Right ventricle myocardium inferior (tissue), 1 donor: Measurements from ENCODE around the gene KANTR. TPM values are rescaled to one million over a fixed set of nuclear protein-coding genes. Genes with fewer than 3 reads are reported as not detected.
"Not testable (repeated sequence)": the region's sequence is repeated elsewhere in the genome, so short reads cannot be mapped to it uniquely, and the experiment has no call there.

Experiments used
- ATAC-seq: fragments of 200-7000 bp; cut with Tn5 transposase; one replicate; pipeline ENCODE4 v1.9.1; 2020; ENCODE audit warnings: mild to moderate bottlenecking, moderate library complexity
- DNase-seq: peaks from one replicate; pipeline ENCODE4 v3.0.0; 2021; ENCODE audit errors: missing footprints
- intact Hi-C: fragments of 100-400 bp; cut with DNase I; formaldehyde crosslinking; loops from one replicate; pipeline ENCODE4 v1.11.0; 2022
- total RNA-seq: library from RNA; stranded (reverse); fragmentation: NEBNext Ultra II Directional; extraction: Animal tissue kit (Norgen Biotek cat#: 25700); gene quantifications from one replicate; pipeline ENCODE4 v1.2.1, GENCODE V29; 2021
- donor health status: DM: no; HTN: yes; CAD: no; lungs with severe emphysema.

The KANTR gene
- total RNA-seq, 1 donor from 2014 or later = 3.4 TPM

DNA sequence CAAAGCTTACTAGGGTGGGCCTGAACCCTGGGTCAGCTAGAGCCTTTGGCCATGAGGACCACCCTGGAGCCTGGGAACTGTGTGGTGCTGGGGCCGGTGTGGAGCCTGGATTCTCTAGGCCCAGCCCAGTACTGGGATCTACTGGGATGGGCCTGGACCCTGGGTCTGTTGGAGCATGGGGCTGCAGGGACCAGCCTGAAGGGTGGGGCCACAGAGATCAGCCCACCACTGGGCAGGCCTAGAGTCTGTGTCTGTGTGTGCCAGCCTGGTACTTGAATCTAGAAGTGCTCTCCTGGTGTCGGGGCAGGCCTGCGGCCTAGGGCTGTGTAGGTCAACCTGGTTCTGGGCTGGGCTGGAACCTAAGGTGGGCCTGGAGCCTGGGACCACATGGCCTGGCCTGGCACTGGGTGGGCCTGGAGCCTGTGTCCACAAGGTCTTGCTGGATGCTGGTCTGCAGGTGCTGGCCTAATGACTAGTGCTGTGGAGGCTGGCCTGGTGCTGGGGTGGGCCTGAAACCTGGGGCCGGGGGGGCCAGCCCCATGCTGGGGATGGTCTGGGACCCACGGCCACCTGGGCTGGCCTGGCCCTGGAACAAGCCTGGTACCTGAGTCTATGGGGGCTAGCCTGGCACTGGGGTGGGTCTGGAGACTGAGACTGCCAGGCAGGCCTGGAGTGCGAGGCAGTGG is 21.1 kb downstream of the KANTR start:
- ATAC-seq = no peak
- DNase-seq = no peak
- intact Hi-C loops = no loop called here

DNA sequence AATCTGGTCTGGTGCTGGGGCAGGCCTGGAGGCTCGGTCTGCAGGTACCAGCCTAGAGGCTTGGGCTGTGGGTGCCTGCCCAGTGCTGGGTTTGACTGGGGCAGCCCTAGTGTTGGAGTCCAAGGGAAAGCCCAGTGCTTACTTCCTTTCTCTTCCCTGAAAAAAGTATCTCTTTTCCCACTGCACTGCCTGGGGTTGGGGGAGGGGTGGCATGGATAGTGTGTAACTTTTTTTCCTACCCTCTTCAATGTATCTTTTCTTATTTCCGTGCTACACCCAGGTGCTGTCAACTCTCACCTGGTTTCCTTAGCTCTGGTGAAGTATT is 21.6 kb downstream of the KANTR start:
- ATAC-seq = no peak
- DNase-seq = no peak
- intact Hi-C loops = no loop called here

DNA sequence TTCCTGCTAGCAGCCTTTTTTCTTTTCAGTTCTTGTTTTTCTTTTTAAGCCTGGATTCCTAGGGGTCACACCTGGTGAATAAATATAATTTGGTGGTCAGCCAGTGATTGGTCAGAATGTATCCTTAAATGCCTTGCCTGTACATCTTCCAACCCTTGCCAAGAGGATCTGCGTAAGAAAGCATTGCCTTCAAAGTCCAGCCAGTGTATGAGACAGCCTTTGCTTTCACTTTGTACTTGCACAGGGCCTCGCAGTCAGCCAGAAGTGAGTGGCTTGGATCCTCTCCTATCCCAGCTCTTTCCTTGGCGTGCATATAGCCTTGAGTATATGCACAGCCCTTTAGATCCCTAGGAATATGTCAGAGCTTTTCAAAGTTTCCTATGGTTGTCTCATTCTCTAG is 22.2 kb downstream of the KANTR start:
- intact Hi-C loops = no loop called here
- DNase-seq = no peak

DNA sequence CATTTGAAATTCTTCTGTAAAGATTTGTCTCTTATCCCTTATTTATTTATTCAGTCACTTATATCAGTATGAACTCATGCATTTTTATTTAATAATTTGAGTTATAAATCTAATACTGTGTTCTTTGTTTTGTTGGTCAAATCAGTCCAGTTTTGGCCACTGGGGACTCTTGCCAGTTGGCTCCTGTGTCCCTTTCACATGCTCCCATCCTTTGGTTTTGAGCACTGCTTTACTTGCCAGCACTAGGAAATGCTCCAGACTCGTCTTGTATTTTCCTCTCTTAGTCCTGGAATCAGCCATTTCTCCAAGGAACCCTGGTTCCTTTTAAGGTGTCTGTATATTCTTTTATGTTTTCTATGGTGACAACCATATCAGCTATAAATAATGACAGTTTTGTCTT is 28.1 kb downstream of the KANTR start:
- no peak for DNase-seq
- peak; percentile 54 for ATAC-seq
- intact Hi-C loops = no loop called here

More for the DNA sequence above, 22.2 kb downstream of the KANTR start:
- ATAC-seq = peak; percentile 73

DNA sequence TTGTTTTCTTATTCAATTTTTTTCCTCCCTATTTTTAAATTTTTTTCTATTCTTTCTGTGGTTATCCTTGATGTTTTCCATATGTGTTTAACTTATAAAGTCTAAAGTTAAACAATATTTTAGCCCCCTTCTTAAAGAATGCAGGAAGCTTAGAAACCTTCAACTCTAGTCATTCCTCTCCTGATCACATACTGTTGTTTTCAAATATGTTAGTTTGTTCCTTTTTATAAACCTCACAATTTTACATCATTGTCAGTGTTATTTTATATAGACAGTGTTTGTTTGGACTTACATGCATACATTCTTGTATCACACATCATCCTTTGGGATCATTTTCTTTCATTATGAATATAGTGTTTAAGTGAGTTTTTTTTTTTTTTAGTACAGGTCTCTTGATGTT is 31.6 kb downstream of the KANTR start:
- intact Hi-C loops = no loop called here
- no peak for ATAC-seq
- no peak for DNase-seq

DNA sequence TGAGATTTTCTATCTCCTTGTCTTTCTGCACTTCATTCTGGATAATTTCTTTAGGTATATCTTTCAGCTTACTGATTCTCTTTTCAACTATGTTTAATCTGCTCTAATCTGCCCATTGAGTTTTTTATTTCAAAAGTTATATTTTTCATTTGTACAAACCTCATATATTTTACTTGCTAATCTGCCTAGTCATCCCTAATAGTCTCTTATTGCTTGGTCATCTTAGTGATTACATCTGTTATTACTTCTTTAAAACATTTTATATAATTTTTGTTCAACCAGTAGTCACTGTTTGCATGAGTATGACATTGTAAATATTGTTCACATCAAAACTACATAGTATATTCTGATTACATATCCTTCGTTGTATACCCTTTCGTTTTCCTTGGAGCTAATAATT is 32.4 kb downstream of the KANTR start:
- no peak for ATAC-seq
- intact Hi-C loops = no loop called here

DNA sequence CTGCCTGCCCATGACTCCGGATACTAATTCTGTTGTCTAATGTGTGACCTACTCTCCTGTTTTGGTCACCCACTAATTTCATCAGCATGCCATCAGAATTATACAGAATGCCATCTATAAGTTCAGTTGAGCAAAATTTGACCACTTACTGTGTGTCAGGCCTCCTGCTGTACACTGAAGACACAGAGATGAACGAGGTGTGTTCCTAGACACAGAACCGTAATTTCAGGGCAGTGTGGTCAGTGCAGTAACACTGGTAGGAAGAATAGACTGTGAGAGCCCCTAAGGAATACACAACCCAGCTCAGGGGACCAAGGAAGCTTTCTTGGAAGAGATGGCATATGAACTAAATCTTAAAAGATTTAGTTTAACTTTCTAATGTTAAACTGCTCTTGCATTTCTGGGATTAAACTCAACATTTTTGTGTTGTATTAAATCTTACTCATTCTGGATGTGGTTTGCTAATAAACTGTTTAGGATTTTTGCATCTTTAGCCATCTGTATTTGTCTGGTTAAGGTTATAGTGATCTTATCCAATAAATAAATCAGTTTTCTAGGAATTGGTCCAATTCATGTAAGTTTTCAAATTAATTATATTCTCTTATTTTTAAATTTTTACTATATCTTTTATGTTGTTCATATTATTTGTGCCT is 34.3 kb downstream of the KANTR start:
- no peak for DNase-seq
- ATAC-seq = no peak
- intact Hi-C loops = no loop called here

More for the DNA sequence above, 32.4 kb downstream of the KANTR start:
- DNase-seq = no peak

DNA sequence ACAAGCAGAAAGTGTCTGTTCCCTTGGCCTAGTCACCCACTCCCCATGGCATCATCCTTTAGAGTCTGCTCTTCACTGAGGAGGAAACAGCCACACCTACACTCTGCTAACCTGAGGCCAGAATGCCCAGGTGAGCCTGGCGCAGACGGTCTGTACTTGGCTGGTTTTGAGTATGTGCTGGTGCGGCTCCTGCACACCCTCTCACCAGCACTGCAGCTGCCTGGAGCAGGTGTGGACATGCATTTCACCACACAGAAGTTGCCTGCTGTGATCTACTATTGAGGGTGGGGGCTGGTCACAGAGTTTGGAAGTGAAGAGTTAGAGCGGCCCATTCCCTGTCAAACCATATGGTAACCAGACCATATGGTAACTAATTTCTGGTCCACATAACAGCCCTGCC is 39.5 kb downstream of the KANTR start:
- DNase-seq (no peak), ATAC-seq (no peak)
- intact Hi-C loops = no loop called here

DNA sequence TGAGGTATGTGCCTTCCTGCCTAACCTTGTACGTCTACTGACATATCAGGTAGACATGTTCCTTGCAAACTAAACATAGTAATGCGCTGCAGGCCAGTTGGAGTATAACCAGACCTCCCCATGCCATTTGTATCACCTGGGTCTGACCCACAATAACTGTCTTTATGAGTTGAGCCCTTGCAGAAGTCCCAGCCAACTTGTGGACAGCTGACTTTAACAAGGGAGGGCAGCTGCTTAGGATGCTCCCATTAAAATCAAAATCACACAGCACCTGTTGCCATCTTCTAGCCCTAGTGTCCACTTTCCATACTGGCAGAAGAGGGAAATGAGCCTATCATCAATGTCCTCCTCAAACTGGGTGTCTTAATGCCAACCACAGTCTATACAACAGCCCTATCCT is 41.6 kb downstream of the KANTR start:
- DNase-seq (no peak), ATAC-seq (no peak)
- intact Hi-C loops = no loop called here

DNA sequence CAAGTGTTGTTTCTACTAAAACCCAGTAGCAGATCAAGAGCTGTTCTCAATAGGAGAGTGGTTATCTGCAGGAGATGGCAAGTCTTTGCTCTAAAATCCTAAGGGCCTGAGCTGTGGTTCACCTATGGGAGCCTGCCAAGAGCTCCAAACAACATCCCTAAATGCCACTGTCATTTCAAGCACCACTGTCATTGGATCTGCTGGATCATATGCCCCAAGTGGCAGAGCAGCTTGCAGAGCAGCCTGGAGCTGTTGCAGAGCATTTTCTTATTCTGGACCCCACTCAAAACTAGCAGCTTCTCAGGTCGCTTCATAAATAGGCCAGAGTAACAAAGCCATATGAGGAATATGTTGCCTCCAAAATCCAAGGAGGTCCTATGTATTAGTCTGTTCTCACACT is 59.6 kb downstream of the KANTR start:
- intact Hi-C loops = no loop called here
- ATAC-seq = no peak
- no peak for DNase-seq

DNA sequence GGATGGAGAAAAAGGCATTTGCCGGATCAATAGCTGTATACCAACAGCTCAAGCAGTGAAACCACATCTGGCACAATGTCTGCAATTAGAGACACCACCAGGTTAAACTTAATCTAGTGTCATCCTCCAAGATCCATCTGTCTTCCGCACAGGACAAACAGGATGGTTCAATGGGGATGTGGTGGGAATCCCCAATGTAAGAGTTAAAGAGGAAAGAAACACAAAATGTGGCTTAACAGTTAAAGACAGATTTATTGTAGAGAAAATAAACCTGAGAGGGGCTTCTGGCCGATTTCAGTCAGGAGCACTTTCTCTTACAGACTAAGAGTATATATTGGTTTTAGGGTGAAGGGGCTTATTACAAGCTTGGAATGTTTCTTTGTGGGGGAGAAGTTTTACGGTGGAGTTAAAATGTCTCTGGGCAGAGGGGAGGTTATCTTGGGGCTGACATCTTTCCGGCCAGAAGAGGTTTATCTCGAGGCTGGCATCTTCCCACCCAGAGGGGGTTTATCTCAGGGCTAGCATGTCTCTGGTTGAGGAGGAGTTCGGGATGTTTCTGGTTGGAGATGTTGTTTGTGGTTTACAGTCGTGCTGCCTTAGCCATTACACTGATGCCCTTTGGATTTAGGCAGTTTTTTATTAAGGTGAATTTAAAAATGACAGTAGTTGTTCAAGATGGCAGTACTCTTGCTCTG is 61.7 kb downstream of the KANTR start:
- intact Hi-C loops = no loop called here
- no peak for DNase-seq
- ATAC-seq = no peak

DNA sequence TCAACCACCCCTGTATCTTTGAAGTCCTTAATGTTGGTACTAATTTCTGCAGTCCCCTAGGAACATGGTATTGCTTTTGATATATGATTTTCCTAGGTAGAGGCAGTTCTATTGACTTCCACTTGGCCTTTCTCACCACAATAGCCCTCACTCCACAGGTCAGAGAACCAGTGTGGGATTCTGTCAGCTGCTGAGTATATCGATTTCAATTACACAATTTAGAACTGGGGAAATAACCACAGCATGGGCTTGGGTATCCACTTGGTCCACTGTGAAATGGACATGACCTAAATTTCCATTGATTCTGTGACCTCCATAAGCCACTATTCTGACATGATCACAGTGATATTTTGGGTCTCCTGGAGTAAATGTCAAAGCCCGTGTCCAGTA is 62.3 kb downstream of the KANTR start:
- DNase-seq (no peak), ATAC-seq (no peak)
- intact Hi-C loops = no loop called here

DNA sequence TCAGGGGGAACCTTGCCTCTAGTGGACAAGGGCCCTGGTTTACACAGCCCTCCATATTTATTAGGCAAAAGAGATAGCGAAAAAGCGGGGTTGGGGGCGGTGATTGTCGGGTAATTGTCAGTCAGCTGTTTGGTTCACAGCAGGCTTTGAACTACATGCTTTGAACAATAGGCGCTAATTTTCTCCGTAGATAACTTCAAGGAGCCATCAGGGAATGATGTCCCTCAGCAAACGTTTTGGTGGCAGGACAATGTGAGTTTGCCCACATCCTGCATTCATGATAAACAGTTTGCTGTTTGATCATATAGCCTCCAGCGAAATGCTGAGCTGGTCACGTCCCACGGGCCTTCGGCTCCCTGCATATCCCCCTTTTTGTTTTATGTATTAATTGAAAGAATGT is 65.2 kb downstream of the KANTR start:
- DNase-seq = no peak
- intact Hi-C loops = no loop called here
- no peak for ATAC-seq

DNA sequence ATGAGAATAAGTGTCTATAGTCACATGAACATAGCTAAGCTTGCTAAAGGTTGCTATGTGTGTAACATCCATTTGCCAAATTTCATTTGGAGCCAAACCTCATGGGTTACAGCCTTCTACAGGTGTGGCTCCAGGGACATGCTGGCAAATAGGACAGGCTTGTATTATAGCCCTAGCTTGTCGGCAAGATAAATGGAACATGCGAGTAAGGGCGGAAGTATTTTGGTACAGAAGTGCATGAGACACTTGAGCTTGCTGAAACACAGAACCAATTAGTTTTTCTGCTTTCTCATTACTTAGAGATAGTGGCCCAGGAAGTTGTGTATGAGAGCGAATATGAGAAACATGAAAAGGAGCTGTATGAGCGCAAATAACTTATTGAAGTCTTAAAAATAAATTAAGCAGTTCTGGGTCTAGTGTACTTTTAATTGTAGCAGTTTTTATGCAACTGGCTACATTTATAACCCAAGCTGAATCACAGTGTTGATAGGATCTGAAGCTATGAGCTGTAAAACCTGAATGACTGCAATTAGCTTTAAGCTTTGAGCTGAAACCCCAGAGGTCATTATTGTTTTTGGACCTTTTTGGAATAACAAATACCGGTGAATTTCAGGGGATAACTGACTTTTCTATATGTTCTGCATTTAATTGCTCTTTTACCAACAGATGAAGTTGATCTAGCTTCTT is 66.5 kb downstream of the KANTR start:
- DNase-seq = no peak
- no peak for ATAC-seq
- intact Hi-C loops = no loop called here

DNA sequence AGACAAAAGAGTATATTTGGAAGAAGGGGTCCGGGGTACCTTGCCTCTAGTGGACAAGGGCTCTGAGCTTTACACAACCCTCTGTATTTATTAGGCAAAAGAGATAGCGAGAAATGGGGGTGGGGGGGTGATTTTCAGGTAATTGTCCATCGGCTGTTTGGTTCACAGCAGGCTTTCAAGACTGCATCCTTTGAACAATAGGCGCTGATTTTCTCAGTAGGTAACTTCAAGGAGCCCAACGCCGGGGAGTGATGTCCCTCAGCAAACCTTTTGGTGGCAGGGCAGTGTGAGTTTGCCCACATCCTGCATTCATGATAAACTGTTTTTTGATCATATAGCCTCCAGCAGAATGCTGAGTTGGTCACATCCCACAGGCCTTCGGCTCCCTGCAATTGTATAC is 69.5 kb downstream of the KANTR start:
- no peak for DNase-seq
- intact Hi-C loops = no loop called here

DNA sequence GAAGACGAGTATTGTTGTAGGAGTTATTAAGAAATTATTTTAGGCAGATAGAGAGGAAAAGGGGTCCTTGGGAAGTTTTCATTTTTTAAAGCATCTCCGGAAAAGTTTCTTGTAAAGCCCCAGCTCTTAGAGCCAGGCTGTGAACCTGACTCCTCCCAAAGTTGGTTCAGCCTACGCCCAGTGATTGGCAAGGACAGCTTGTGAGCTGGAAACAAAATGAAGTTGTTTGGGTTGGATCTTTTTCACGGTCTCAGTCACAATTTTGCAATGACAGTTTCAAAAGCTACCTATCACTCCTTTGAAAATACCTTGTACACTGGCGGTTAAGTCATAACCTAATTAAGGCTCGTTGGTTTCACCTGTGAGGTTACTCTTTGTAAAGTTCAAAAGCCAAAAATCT is 70.6 kb downstream of the KANTR start:
- ATAC-seq, DNase-seq, intact Hi-C loops: not testable (repeated sequence)

More for the DNA sequence above, 69.5 kb downstream of the KANTR start:
- ATAC-seq = no peak

DNA sequence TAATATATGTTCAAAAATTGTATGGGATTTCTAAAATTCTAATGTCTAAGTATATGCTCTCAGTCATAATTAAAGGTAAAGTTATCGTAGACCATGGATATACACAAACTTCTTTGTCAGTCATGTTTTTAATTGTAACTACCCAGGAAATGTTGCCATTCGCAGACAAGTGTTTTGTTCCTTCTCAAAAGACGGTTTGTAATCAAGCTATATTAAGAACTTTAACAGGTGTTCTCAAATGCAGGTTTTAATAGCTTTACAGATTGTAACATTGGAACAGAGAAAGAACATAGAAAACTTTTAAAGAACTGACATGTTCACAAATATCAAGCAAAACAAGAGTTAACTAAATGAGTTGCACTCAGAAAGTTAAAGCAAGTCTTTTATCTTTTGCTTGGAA is 72.2 kb downstream of the KANTR start:
- intact Hi-C loops = no loop called here
- DNase-seq = no peak
- ATAC-seq = no peak

DNA sequence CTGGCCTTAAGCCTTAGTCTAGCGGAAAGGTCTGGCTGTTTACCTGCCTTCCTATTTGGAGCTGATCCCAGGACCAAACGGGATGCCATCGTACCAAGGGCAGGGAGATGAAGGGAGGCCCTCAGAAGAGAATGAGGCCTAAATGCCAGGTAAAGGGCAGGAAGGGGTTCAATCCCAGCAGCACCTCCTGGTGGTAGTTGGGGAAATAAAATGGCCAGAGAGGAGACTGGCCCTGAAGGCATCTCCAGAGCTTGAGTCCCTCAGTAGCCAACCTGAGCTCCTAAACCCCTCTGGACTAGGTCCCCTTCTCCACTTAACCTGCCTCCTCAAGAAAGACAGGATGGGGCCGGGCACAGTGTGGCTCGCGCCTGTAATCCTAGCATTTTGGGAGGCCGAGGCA is 77.4 kb downstream of the KANTR start:
- intact Hi-C loops = no loop called here
- ATAC-seq = no peak

More for the DNA sequence above, 77.4 kb downstream of the KANTR start:
- no peak for DNase-seq
